ENCODE data around the gene IFT81. TPM values are rescaled to one million over a fixed set of nuclear protein-coding genes. Genes with fewer than 3 reads are reported as not detected.
"Not testable (repeated sequence)": the region's sequence is repeated elsewhere in the genome, so short reads cannot be mapped to it uniquely, and the experiment has no call there.

IFT81 gene
- polyA plus RNA-seq, 1 donor = 16.7 TPM

GRCh38 chr12:110107369-110108281, 16.5 kb upstream of the IFT81 start:
- DNase-seq (ENCODE audit: low read depth) = no peak

DNA sequence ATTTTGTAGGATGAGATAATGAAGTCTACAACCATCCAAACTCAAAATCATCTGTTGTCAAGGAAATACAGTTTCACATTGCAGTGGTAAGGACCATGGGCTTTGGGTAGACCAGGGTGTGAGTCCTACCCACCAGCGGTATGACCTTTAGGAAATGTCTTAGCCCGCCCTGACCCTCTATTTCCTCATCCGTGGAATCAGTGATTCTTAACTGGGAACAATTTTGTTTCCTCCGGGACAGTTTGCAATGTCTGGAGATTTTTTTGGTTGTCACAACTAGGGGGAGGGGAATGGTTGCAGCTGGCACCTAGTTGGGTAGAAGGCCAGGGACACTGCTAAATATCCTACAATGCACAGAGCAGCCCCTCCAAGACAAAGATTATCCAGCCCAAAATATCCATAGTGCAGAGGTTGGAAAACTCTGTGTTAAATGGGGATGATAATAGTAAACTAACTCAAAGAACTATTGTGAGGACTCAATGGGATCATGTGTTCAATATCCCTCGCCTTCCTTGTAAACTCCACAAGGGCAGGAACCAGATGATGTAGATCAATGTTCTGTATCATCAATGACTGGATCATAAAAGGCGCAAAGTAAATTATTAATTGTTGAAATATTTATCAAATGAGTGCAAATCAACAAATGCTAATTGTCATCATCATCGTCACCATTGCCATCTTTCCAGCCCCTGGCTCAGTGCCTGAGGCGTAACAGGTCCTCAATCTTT, 15.7 kb upstream of the IFT81 start:
- no peak for DNase-seq (ENCODE audit: low read depth)

- DNase-seq (ENCODE audit: low read depth) = peak; percentile 83
Measured at GRCh38 chr12:110109037-110109836, 14.9 kb upstream of the IFT81 start.

DNA sequence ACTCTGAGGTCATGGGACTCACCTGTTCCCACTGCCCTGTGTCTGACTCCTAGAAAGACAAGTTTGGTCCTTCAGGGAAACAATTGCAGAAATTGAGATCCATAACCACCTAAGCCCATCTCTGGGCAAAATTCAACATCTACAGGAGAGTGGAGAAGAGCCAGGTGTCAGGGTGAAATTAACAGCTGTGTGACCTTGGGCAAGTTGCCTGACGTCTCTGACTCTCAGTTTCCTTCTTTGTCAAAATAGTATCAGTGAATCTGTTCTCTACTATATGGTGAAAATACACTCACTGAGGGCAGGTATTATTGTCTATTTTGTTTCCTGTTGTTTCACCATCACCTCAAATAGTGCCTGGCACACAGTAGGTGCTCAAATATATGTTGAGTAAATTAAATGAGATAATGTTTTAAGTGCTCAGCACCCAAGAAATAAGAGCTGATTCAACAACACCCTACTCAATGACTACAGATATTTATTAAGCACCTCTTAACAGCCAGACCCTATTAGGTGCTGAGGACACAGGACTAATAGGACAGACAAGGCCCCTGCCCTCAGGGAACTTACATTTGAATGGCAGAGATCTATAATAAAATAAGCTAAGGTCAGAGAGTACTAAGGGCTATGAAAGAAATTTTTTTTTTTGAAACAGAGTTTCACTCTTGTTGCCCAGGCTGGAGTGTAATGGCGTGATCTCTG, 14.2 kb upstream of the IFT81 start:
- no peak for DNase-seq (ENCODE audit: low read depth)

DNA sequence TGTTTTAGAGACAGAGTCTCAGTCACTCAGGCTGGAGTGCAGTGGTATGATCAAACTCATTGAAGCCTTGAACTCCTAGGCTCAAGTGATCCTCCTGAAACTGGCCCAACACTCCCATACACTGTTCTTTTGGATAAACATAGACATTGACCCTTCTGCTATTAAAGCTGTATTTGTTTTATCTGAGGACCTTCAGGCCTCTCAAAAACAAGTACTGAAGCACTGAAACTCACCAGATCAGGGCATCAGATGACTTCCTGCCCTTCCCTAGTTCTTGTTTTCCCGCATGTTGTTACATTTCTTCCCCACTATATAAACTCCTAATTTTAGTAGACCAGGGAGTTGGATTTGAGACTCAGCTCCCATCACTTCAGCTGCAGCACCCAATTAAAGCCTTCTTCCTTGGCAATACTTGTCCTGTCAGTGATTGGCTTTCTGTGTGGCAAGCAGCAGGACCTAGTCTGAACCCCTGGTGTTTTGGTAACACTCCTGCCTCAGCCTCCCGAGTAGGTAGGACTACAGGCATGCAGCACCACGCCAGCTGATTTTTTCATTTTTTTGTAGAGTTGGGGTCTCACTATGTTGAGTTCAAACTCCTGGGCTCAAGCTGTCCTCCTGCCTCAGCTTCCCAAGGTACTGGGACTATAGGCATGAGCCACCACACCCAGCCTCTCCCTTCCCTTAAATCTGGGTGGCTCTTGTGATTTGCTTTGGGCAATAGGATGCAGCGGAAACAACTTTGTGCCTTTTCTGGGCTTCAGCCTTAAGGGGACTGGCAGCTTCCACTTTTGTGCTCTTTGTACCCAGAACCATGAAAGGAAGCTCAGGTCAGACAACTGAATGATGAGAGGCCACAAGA, 12.5 kb upstream of the IFT81 start:
- no peak for DNase-seq (ENCODE audit: low read depth)

GRCh38 chr12:110112335-110112660, 11.9 kb upstream of the IFT81 start:
- DNase-seq (ENCODE audit: low read depth) = no peak

GRCh38 chr12:110114528-110114937, 9.6 kb upstream of the IFT81 start:
- no peak for DNase-seq (ENCODE audit: low read depth)

DNA sequence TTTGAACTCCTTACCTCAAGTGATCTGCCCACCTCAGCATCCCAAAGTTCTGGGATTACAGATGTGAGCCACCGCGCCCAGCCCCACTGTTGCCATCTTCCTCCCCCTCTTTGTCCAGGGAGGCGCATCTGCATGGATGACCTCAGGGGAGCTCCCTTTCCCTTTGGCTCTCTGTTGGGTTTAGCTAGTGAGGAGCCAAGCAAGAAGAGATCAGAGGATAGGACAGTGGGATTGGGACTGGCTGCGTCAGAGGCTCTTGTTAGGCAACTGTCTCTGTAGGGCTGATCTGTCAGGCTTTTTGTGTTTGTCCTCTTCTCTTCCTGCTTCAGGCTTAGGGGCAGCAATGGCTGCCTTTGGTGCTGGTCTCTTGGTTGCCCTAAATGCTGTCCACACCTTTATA, 8.5 kb upstream of the IFT81 start:
- DNase-seq (ENCODE audit: low read depth) = no peak

- no peak for DNase-seq (ENCODE audit: low read depth)
Measured at GRCh38 chr12:110116623-110117022, 7.5 kb upstream of the IFT81 start.

- DNase-seq (ENCODE audit: low read depth) = not testable (repeated sequence)
Measured at GRCh38 chr12:110117210-110117609, 6.9 kb upstream of the IFT81 start.

- DNase-seq (ENCODE audit: low read depth) = no peak
Measured at GRCh38 chr12:110117956-110118685, 6.0 kb upstream of the IFT81 start.

- no peak for DNase-seq (ENCODE audit: low read depth)
Measured at GRCh38 chr12:110122929-110123328, 1.2 kb upstream of the IFT81 start.

DNA sequence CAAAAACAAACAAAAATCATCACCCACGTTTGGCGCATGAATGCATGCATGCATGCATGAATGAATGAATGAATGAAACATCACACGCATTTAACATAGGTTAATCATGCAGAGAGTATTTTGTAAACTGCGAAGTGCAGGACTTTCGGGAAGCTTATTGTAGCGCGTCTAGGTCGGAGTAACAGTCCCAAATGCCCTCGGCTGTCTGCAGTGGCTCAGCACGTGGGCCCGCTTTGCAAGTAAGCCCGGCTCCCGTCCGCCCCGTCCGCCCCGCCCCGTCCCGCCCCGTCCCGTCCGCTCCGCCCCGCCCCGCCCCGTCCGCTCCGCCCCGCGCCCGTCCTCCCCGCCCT, 263 bp upstream of the IFT81 start:
- no peak for DNase-seq (ENCODE audit: low read depth)

DNA sequence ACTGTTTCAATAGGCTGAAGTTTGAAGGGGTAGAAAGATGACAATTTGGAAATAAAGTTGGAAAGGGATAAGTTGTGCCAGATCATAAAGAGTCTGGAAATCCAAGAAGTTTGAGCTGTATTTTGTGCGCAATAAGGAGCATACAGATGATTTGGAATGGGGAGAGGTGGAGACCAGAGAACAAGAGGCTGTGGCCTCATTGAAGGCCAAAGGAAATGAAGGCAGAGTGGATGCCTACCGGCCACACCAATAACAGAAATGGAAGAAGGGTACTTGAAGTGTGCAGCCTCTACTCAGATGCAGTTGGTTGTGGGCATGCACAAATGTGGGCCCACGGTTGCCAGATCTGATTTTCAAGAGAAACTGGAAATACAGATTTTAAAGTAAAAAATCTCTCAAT, 2.4 kb downstream of the IFT81 start:
- DNase-seq (ENCODE audit: low read depth) = no peak

DNA sequence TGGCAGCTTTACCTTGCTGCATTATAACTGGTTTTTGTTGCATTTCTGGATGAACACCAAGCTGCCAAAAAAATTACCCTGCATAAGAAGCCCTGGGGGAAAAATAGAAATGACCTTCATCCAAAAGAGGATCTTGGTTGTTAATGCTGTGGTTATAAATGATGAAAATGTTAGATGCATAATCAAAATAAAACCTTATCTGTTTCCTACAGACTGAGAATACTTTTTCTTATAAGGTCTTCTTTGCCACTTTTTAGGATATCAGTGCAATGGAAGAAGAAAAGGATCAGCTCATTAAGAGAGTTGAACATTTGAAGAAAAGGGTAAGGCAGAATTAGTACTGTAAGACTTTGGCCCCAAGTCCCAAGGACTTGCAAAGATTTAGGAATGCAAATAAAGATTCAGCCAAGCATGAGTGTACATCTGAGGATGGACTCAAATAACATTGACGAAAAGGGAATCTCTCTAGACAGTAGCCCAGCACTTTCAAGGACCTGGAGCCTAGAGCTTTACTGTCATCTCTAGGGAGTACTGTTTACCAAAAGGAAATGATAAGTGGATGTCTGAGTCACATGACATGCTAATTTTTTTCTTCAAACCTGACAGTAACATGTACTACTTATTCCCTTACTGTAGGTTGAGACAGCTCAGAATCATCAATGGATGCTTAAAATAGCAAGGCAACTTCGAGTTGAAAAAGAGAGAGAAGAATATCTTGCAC, 10.7 kb downstream of the IFT81 start:
- no peak for DNase-seq (ENCODE audit: low read depth)

- no peak for DNase-seq (ENCODE audit: low read depth)
Measured at GRCh38 chr12:110135806-110136205, 11.6 kb downstream of the IFT81 start.

- DNase-seq (ENCODE audit: low read depth) = no peak
Measured at GRCh38 chr12:110137786-110138185, 13.6 kb downstream of the IFT81 start.

DNA sequence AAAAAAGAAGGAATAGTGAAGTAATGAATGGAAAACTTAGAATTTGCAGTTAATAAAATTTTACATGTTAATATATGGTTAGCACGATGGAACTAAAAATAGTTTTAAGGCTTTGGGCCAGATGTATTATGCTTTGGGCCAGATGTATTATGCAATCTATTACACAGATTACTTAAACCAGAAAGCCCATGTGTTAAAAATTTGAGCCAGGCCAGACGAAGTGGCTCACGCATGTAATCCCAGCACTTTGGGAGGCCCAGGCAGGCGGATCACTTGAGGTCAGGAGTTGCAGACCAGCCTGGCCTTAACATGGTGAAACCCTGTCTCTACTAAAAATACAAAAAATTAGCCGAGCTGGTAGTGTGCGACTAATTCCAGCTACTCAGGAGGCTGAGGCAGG, 17.2 kb downstream of the IFT81 start:
- peak; percentile 73 for DNase-seq (ENCODE audit: low read depth)

DNA sequence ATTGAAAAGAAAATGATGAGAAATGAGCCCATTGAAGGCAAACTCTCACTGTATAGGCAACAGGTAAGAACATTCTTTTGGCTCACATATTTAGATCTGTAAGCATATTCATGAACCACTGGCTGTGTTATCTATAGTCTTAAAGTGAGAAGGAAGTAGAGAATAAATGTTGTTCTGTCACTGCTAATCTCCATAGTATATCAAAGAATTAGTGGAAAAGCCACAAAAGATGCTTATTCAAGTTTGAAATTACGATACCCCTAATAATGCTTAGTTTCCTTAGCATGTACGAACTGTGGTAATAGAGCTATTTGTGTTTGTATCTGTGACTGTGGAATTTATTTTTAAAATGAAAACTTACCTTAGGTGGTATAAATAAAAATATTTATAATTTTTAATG, 22.8 kb downstream of the IFT81 start:
- no peak for DNase-seq (ENCODE audit: low read depth)

Data from forelimb muscle (tissue), 1 donor.